GM06990 (cell line): ENCODE data around the gene RBL2.

Experiments
- DNase-seq: peaks from one replicate; pipeline ENCODE4 v3.0.0-alpha.2; 2011; ENCODE audit not compliant: insufficient read length; ENCODE audit errors: extremely low read depth
- H3K27me3 ChIP-seq: replicated peaks from 2 replicates; pipeline ENCODE4 v1.6.0; 2011; ENCODE audit warnings: low read length; ENCODE audit not compliant: control insufficient read depth, insufficient read depth
- H3K36me3 ChIP-seq: 2 replicates; pipeline ENCODE4 v1.5.1; 2011; ENCODE audit warnings: low read length; ENCODE audit not compliant: control insufficient read depth, insufficient read depth
- H3K4me3 ChIP-seq: replicated peaks from 2 replicates; pipeline ENCODE4 v1.5.1; 2011; ENCODE audit warnings: low read depth, mild to moderate bottlenecking, control low read depth, low read length
- CTCF ChIP-seq: IDR thresholded peaks from 2 replicates; pipeline ENCODE4 v1.5.1; 2011; ENCODE audit warnings: low read length, control low read depth, mild to moderate bottlenecking, inconsistent platforms; ENCODE audit not compliant: insufficient read depth, poor library complexity, severe bottlenecking

Gene RBL2

DNA sequence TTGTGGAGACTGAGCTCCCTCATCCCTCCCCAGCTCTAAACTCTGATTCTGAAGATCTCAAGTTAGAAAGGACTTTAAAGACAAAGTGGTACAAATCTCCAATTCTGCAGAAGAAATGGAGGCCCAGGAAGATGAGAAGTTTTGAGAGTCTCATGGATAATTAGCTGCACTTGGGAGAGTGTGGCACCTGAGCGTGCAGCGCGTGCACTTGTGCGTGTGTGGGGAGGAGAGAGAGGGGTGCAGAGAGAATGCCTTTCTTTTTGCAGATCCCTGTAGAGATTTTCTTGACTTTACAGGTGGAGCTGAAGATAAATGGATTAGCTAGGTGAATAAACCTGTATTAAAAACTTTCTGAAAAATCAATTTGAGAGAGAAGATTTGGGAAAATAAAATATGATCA lies 83.6 kb downstream of the RBL2 start:
- Histone ChIP-seq H3K27me3 (no peaks in the 10 kb centered on the region), H3K36me3 (no peaks in the 10 kb centered on the region), H3K4me3 (no peak overlapping the region)
- no peak for TF ChIP-seq CTCF
- DNase-seq: no peak

DNA sequence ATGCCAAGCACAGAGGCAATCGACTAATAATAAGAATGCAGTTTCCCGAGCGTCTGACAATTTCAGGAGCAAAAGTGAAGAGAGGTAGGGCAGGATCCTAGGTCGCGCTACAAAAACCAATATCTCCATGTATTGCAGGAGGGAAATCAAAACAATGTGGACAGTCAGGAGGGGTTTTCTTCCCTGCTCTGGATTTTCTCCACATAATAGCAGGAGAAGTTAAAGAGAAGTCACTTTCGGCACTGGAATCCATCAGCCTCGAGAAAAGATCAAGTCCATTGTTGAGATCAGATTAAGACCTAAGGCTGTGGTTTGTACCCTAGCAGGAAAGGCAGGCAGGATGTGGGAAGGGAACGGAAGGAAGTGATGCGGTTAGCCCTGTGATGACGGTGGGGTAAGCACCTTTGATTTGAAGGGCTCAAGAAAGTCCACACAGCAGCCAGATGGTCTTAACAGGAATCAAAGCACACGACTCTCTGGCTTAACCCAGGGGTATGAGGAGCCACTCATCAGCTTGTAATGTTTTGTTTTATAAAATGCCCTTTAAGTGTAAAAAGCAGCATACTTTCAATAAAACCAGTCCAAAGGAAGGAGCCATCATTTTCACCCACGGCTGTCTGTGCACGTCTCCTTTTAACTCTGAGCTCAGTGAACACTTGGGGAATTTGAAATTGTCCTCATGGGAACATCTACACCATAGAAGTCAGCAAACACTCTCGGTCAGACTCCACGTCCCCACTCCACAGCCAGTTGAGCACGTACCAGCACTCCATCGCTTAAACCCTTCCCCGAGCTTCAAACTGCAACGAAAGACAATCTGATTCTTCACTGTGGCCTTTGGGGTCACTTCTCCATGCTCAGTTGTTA lies 84.5 kb downstream of the RBL2 start:
- DNase-seq: peak; percentile 66
- peak overlapping the region; percentile 19; the same call in 1 of the 2 replicates for H3K4me3 ChIP-seq
- TF ChIP-seq CTCF: no peak
- H3K27me3 ChIP-seq: no peaks in the 10 kb centered on the region
- H3K36me3 ChIP-seq: no peaks in the 10 kb centered on the region

GRCh38 chr16:53519417-53520091 lies 85.3 kb downstream of the RBL2 start:
- DNase-seq: no peak
- TF ChIP-seq CTCF: no peak
- Histone ChIP-seq H3K36me3 (no peaks in the 10 kb centered on the region), H3K27me3 (no peaks in the 10 kb centered on the region), H3K4me3 (no peak overlapping the region)

GRCh38 chr16:53523126-53523804 lies 89.0 kb downstream of the RBL2 start:
- H3K27me3 ChIP-seq: no peaks in the 10 kb centered on the region
- H3K4me3 ChIP-seq: no peak overlapping the region
- no peak for DNase-seq
- no peaks in the 10 kb centered on the region for H3K36me3 ChIP-seq
- TF ChIP-seq CTCF: no peak

DNA sequence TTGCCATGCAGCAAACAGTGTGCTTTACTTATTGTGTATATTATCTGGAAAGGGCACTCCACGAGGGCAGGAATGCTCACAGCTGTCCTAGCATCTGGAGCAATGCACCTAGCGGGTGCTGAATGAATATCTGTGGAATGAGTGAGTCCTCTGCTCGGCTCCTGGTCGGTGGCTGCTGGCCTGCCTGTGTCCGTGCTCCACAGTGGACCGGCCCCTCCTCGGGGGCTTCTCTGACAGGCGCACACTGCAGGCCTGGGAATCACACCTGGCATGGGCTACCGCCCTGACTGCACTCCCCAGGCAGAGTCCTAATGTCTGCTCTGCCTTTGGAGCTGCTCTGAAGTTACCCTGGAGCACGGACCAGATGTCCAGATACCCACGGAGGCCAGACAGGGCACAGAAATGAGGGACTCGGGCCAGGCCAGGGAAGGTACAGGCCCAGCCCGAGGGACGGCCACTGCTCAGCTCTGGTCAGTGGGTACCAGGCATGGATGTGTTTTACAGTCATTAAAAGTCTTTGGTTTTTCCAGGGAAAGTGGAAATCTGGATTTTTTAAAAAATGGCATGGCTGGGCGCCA lies 89.8 kb downstream of the RBL2 start:
- Histone ChIP-seq H3K27me3 (no peaks in the 10 kb centered on the region), H3K36me3 (no peaks in the 10 kb centered on the region), H3K4me3 (no peak overlapping the region)
- TF ChIP-seq CTCF: no peak
- no peak for DNase-seq
